B cell (primary cell): ENCODE results near the gene OR2T34.

Source experiments
- EZH2 ChIP-seq: IDR thresholded peaks from 2 replicates; pipeline ENCODE4 v1.6.1; 2012; ENCODE audit warnings: borderline replicate concordance, low read depth, mild to moderate bottlenecking, moderate library complexity, low read length; ENCODE audit not compliant: insufficient read depth, poor library complexity, severe bottlenecking
- TF ChIP-seq, protein P1 (sequence below): fragments of 200-600 bp; IDR thresholded peaks from one replicate; pipeline ENCODE4 v1.8.0; 2022; ENCODE audit warnings: antibody characterized with exemption, mild to moderate bottlenecking

DNA sequence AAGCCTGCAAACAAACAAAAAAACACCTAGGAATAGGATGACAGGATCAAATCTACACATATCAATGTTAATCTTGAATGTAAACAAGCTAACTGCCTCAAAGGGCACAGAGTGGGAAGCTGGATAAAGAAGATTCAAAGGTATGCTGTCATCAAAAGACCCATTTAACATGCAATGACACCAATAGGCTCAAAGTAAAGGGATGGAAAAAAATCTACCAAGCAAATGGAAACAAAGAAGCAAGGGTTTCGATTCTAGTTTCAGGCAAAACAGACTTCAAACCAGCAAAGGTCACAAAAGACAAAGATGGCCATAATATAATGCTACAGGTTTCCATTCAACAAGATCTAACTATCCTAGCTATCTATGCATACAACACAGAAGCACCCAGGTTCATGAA, 39.2 kb upstream of the OR2T34 start:
- TF ChIP-seq, protein P1, sequence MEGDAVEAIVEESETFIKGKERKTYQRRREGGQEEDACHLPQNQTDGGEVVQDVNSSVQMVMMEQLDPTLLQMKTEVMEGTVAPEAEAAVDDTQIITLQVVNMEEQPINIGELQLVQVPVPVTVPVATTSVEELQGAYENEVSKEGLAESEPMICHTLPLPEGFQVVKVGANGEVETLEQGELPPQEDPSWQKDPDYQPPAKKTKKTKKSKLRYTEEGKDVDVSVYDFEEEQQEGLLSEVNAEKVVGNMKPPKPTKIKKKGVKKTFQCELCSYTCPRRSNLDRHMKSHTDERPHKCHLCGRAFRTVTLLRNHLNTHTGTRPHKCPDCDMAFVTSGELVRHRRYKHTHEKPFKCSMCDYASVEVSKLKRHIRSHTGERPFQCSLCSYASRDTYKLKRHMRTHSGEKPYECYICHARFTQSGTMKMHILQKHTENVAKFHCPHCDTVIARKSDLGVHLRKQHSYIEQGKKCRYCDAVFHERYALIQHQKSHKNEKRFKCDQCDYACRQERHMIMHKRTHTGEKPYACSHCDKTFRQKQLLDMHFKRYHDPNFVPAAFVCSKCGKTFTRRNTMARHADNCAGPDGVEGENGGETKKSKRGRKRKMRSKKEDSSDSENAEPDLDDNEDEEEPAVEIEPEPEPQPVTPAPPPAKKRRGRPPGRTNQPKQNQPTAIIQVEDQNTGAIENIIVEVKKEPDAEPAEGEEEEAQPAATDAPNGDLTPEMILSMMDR, result no peak
- no peak for TF ChIP-seq EZH2
